Glomerular visceral epithelial cell (primary cell): ENCODE data around the gene SRRM4.

Source experiments
- DNase-seq: peaks from one replicate; pipeline ENCODE4 v3.0.0-alpha.2; 2016; ENCODE audit errors: extremely low spot score

The SRRM4 gene

DNA sequence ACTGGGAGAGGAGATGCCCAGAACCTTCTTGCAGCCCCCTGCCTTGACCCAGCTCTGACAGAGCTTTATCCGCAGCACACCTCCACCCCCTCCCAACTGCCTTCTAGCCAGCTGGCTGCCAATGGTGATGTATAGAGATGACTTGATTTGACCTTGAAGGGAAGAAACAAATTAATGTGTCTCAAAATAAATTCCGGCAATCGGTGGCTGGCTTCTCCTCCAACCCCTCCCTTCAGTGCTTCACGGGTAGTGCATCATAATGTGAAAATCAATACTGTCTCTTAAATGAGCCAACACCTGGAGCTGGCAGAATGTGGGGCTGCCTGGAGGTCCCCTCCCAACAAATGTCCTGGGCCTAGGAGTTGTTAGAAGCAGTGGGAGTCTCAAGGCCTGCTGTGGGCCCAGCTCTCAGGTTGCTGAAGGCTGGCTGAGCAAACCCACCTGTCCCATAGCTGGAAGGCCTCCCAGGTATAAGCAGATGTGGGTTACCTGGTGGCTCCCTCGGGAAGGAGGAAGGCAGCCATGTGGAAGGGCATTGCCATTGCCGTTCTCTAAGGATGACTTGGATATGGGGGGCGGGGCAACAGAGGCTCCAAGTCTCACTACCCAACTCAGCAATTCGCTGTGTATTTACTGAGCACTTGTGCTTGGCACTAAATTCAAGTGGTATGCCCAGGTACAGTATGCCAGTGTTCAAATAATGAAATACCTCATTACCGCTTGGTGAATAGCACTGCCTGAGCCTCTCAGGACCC, 220.6 kb downstream of the SRRM4 start:
- DNase-seq, result no peak

DNA sequence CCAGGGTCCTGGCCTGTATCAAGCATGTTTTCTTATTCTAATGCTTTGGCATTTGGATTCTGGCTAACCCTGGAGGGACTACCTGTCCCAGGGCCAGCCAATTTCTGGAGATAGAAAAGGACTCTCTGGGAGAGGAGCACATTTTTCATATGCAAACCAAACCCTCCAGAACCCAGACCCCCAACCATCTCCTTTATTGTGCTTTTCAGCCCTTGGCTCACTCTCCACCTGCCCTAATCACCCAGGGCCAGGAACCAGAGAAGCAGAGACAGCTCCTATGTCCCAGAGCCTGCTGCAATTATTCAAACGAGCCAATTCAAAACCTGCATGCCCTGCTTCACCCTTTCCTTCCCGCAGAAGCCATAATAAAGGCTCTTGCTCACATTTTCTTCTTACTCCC, 221.2 kb downstream of the SRRM4 start:
- no peak for DNase-seq

GRCh38 chr12:119204131-119204530, 222.8 kb downstream of the SRRM4 start:
- DNase-seq, result no peak

DNA sequence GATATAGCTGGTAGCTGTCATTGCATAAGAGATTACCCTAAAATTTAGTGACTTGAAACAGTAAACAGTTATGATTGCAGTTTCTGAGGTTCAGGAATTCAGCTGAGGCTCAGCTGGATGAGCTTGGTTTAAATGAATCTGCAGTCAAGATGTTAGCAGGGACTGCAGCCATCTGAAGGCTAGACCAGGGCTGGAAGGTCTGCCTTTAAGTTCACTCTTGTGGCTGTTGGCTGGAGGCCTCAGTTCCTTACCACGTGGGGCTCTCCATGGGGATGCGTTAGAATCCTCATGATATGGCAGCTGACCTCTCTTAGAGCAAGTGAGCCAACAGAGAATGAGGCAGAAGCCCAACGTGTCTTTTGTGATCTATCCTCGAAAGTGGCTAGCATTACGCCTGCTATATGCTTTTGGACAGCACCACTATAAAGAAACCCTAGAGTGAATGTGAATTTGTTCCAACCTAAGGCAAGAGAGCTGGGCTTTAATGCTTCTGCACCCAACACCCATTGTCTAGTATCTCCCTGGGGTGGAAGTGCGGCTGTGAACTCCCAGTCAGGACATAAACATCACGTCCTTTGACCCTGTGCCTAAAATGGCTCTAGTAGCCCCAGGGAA, 223.4 kb downstream of the SRRM4 start:
- no peak for DNase-seq

GRCh38 chr12:119206348-119207062, 225.2 kb downstream of the SRRM4 start:
- DNase-seq, result no peak

DNA sequence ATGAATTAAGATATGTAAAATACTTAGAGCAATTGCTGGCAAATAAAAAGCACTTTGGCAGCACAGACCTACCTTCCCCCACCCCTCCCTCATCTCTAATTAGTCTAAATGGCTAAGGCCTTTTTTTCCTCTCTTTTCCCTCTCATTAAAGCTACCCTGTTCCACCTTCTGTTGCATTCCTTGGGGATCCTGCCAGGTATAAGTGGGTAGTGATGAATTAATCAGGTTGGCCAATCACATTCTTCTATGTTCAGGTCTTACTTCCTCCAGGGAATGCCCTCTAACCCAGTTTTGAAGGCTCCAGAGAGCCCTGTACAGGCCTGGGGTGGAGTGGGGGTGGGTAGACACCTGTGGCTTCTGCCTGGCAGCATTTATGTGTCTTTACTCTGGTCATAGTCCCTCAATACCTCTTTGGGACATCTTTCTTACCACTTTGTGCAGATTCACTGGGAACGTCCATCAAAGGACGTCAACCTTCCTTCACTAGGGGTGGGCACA, 225.8 kb downstream of the SRRM4 start:
- DNase-seq, result no peak

DNA sequence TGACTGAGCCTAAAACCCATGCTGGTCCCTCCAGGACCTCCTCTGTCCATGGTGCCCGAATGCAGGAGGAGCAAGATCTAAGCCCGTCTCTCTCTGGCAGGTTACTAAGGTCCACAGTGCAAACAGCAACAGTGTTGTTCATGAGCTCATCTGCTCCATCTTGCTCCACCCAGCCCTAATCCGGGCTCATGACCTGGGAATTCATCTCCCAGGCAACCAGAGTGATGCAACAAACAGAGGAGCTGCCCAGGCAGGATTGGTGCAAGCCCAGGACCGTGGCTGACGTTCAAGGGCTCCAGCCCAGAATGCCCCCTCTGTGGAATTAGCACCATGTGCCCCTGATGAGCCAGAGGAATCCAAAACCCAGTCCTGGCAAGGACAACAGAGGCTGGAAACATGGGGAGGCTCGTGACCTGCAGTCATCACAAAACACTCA, 227.3 kb downstream of the SRRM4 start:
- peak; percentile 10 for DNase-seq

- DNase-seq, result no peak
Measured at GRCh38 chr12:119211884-119212283, 230.5 kb downstream of the SRRM4 start.
